T-helper 2 cell (primary cell): ENCODE results near the gene UBE2H.

Experiments used
- DNase-seq, 5 experiments: peaks; one replicate each; pipeline versions ENCODE4 v3.0.0 to v3.0.0-alpha.2; 2012 to 2022

UBE2H gene

GRCh38 chr7:129950191-129950932 lies 2.4 kb downstream of the UBE2H start:
- peak in 1 of 5 experiments; percentile 72 for DNase-seq

GRCh38 chr7:129949292-129950133 lies 3.2 kb downstream of the UBE2H start:
- DNase-seq, result peak in 1 of 5 experiments; percentile 49

GRCh38 chr7:129948877-129949291 lies 3.9 kb downstream of the UBE2H start:
- DNase-seq, result peak; percentile 50 to 91 (median 75)

- no peak for DNase-seq
Measured at GRCh38 chr7:129948338-129948737, 4.4 kb downstream of the UBE2H start.

GRCh38 chr7:129947701-129948100 lies 5.1 kb downstream of the UBE2H start:
- no peak for DNase-seq

GRCh38 chr7:129947049-129947448 lies 5.7 kb downstream of the UBE2H start:
- no peak for DNase-seq

- DNase-seq, result no peak
Measured at GRCh38 chr7:129946282-129946681, 6.5 kb downstream of the UBE2H start.

- DNase-seq, result no peak
Measured at GRCh38 chr7:129943352-129943751, 9.4 kb downstream of the UBE2H start.

GRCh38 chr7:129940329-129940728 lies 12.4 kb downstream of the UBE2H start:
- DNase-seq, result no peak

- no peak for DNase-seq
Measured at GRCh38 chr7:129939881-129940280, 12.9 kb downstream of the UBE2H start.

- no peak for DNase-seq
Measured at GRCh38 chr7:129933627-129934026, 19.1 kb downstream of the UBE2H start.

GRCh38 chr7:129926618-129927017 lies 26.1 kb downstream of the UBE2H start:
- DNase-seq, result peak in 1 of 5 experiments; percentile 37

GRCh38 chr7:129925416-129926002 lies 27.3 kb downstream of the UBE2H start:
- DNase-seq, result no peak

GRCh38 chr7:129924602-129925001 lies 28.2 kb downstream of the UBE2H start:
- DNase-seq, result no peak

- no peak for DNase-seq
Measured at GRCh38 chr7:129923709-129924108, 29.1 kb downstream of the UBE2H start.

GRCh38 chr7:129919492-129919891 lies 33.3 kb downstream of the UBE2H start:
- DNase-seq, result no peak

GRCh38 chr7:129918922-129919321 lies 33.8 kb downstream of the UBE2H start:
- no peak for DNase-seq

GRCh38 chr7:129917934-129918333 lies 34.8 kb downstream of the UBE2H start:
- no peak for DNase-seq

- DNase-seq, result peak in 1 of 5 experiments; percentile 53
Measured at GRCh38 chr7:129914536-129915272, 38.1 kb downstream of the UBE2H start.

- no peak for DNase-seq
Measured at GRCh38 chr7:129913428-129913827, 39.3 kb downstream of the UBE2H start.

- no peak for DNase-seq
Measured at GRCh38 chr7:129911790-129912189, 41.0 kb downstream of the UBE2H start.

- no peak for DNase-seq
Measured at GRCh38 chr7:129909669-129910068, 43.1 kb downstream of the UBE2H start.

GRCh38 chr7:129908181-129908580 lies 44.6 kb downstream of the UBE2H start:
- peak in 1 of 5 experiments; percentile 29 for DNase-seq
